PC-3 (cell line): ENCODE data around the gene SNIP1. TPM values are rescaled to one million over a fixed set of nuclear protein-coding genes. Genes with fewer than 3 reads are reported as not detected.

ENCODE experiments used
- ATAC-seq: fragments of 200-7000 bp; cut with Tn5 transposase; 2 replicates; pipeline ENCODE4 v1.9.1; 2020; ENCODE audit warnings: mild to moderate bottlenecking, moderate library complexity
- BruUV-seq: library from RNA; stranded (reverse); fragments of 400-500 nt; replicated peaks from 2 replicates; lab custom pipeline; 2021; lab: Mats Ljungman, UMichigan
- CTCF ChIA-PET: fragments of 300-600 bp; sonication (Branson Sonifier 250); formaldehyde crosslinking; loops from one replicate; lab custom pipeline; 2022; ENCODE audit warnings: antibody characterized with exemption; lab: Charles Lee
- POLR2A ChIA-PET: fragments of 300-600 bp; sonication (Branson Sonifier 250); formaldehyde crosslinking; loops from one replicate; lab custom pipeline; 2022; ENCODE audit warnings: antibody characterized with exemption; ENCODE audit not compliant: unreplicated experiment; lab: Charles Lee
- DNase-seq: peaks from one replicate; pipeline ENCODE4 v3.0.0-alpha.2; 2015
- H2AFZ ChIP-seq: fragments of 300-600 bp; sonication (generic); 2 replicates; pipeline ENCODE4 v1.6.0; 2016; ENCODE audit warnings: antibody characterized with exemption, low read length
- H3F3A ChIP-seq: fragments of 300-600 bp; sonication (generic); one replicate; pipeline ENCODE4 v1.6.0; 2017; ENCODE audit warnings: antibody characterized with exemption, low read length, control low read depth, mild to moderate bottlenecking; ENCODE audit not compliant: unreplicated experiment
- H3K27ac ChIP-seq: fragments of 300-600 bp; sonication (generic); 2 replicates; pipeline ENCODE4 v1.5.1; 2016; ENCODE audit warnings: mild to moderate bottlenecking, low read length
- H3K27me3 ChIP-seq: fragments of 300-600 bp; sonication (generic); 2 replicates; pipeline ENCODE4 v1.6.1; 2016; ENCODE audit warnings: low read length, mixed read lengths
- H3K36me3 ChIP-seq: fragments of 300-600 bp; sonication (generic); 2 replicates; pipeline ENCODE4 v1.6.1; 2016; ENCODE audit warnings: low read depth, mixed run types, low read length, mixed read lengths
- H3K4me1 ChIP-seq: fragments of 300-600 bp; sonication (generic); 2 replicates; pipeline ENCODE4 v1.5.1; 2016; ENCODE audit warnings: low read length; ENCODE audit not compliant: insufficient read depth
- H3K4me2 ChIP-seq: fragments of 300-600 bp; sonication (generic); 2 replicates; pipeline ENCODE4 v1.6.0; 2016; ENCODE audit warnings: low read length
- H3K4me3 ChIP-seq: fragments of 300-600 bp; sonication (generic); 2 replicates; pipeline ENCODE4 v1.5.1; 2016; ENCODE audit warnings: mild to moderate bottlenecking, low read length, mixed read lengths
- H3K79me2 ChIP-seq: fragments of 300-600 bp; sonication (generic); 2 replicates; pipeline ENCODE4 v1.6.1; 2017; ENCODE audit warnings: low read length, mixed read lengths
- H3K9ac ChIP-seq: fragments of 300-600 bp; sonication (generic); 2 replicates; pipeline ENCODE4 v1.6.0; 2016; ENCODE audit warnings: mild to moderate bottlenecking, low read length
- H3K9me2 ChIP-seq: fragments of 300-600 bp; sonication (generic); replicated peaks from 2 replicates; pipeline ENCODE4 v1.6.1; 2016; ENCODE audit warnings: mixed run types, low read length, mixed read lengths
- H3K9me3 ChIP-seq: fragments of 300-600 bp; sonication (generic); 2 replicates; pipeline ENCODE4 v1.6.1; 2016; ENCODE audit warnings: low read length, mixed read lengths
- H4K20me1 ChIP-seq: fragments of 300-600 bp; sonication (generic); 2 replicates; pipeline ENCODE4 v1.6.1; 2016; ENCODE audit warnings: low read length, mixed read lengths
- CTCF ChIP-seq: fragments of 300-600 bp; sonication (generic); conservative IDR thresholded peaks from 2 replicates; pipeline ENCODE4 v1.5.1; 2017; ENCODE audit warnings: antibody characterized with exemption, low read depth, mild to moderate bottlenecking, low read length
- EZH2 ChIP-seq: fragments of 300-600 bp; sonication (generic); IDR thresholded peaks from one replicate; pipeline ENCODE4 v1.6.1; 2017; ENCODE audit warnings: antibody characterized with exemption, mild to moderate bottlenecking, low read length; ENCODE audit not compliant: unreplicated experiment
- EZH2phosphoT487 ChIP-seq: fragments of 300-600 bp; sonication (generic); IDR thresholded peaks from 2 replicates; pipeline ENCODE4 v1.6.1; 2018; ENCODE audit warnings: mild to moderate bottlenecking, antibody characterized with exemption, low read length, borderline replicate concordance
- intact Hi-C: fragments of 100-400 bp; cut with micrococcal nuclease; formaldehyde crosslinking; loops from 2 replicates; pipeline ENCODE4 v1.9.0; 2023
- total RNA-seq: library from RNA; depleted of rRNA; stranded (reverse); fragments of >200 nt; gene quantifications from 2 replicates; pipeline ENCODE4 v1.2.3, GENCODE V29; 2014

SNIP1 gene
- total RNA-seq, 1 experiment from 2014 or later: 23.1 TPM

DNA sequence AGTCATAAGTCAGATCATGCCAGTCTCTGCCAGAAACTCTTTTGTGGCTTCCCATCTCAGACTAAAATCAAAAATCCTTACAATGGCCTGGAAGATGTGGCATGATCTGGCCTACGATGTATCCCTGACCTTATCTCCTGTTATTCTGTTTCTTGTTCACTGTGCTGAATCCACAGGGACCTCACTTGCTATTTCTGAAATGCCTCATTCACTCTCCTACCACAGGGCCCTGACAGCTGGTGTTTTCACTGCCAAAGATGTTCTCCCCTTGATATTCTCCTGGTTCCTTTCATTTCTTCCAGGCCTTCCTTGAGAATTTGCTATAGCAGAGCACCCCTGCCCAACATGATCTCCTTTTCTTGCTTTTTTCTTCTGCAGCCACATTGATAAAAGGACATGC lies 4.3 kb upstream of the SNIP1 start:
- ChIA-PET CTCF (no interaction called here), POLR2A (no interaction called here)
- no peaks in the 10 kb centered on the region for H3F3A ChIP-seq
- H3K4me1 ChIP-seq: peaks cover 4% of the 10 kb centered on the region; the same call in 1 of the 2 replicates
- no peaks in the 10 kb centered on the region for H3K27me3 ChIP-seq
- no peaks in the 10 kb centered on the region for H3K9me3 ChIP-seq
- no peak overlapping the region for H3K27ac ChIP-seq
- H3K9me2 ChIP-seq: no peaks in the 10 kb centered on the region
- no TSS peak for BruUV-seq
- TF ChIP-seq EZH2phosphoT487 (no peak), EZH2 (no peak), CTCF (no peak)
- no peak overlapping the region for H2AFZ ChIP-seq
- peaks cover 3% of the 10 kb centered on the region for H4K20me1 ChIP-seq
- intact Hi-C loops: no loop called here
- H3K4me3 ChIP-seq: no peak overlapping the region
- no peaks in the 10 kb centered on the region for H3K36me3 ChIP-seq
- no peak for ATAC-seq
- no peak overlapping the region for H3K9ac ChIP-seq
- DNase-seq: no peak
- peaks cover 8% of the 10 kb centered on the region for H3K79me2 ChIP-seq
- no peak overlapping the region for H3K4me2 ChIP-seq

DNA sequence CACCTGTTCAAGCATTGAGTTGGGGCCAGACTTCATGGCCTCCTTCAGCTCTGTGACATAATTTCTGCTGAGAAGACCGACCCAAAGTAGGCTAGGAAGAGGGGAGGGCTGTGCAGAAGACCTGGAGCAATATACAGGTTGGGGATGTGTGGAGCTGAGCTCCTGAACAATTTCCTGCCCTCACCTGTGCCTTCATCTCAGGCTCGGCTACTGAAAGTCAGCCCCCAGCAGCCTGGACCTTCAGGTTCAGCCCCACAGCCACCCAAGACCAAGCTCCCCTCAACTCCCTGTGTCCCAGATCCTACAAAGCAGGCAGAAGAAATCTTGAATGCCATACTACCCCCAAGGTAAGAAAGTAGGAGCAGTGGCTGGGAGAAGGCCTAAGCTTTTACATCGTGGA lies 3.3 kb upstream of the SNIP1 start:
- POLR2A ChIA-PET: no interaction called here
- Histone ChIP-seq H3K79me2 (peaks cover 18% of the 10 kb centered on the region), H2AFZ (no peak overlapping the region), H3K27ac (no peak overlapping the region), H3K4me2 (no peak overlapping the region), H3K9ac (no peak overlapping the region), H3K9me2 (no peaks in the 10 kb centered on the region), H3K4me1 (peaks cover 14% of the 10 kb centered on the region), H3K4me3 (no peak overlapping the region), H3K36me3 (peaks cover 2% of the 10 kb centered on the region; the same call in 1 of the 2 replicates), H4K20me1 (peaks cover 7% of the 10 kb centered on the region), H3K27me3 (no peaks in the 10 kb centered on the region), H3K9me3 (no peaks in the 10 kb centered on the region), H3F3A (no peaks in the 10 kb centered on the region)
- BruUV-seq: no TSS peak
- CTCF ChIA-PET: no interaction called here
- TF ChIP-seq EZH2phosphoT487 (no peak), EZH2 (no peak), CTCF (no peak)
- ATAC-seq: no peak
- DNase-seq: no peak
- intact Hi-C loops: no loop called here

- ATAC-seq: peak; percentile 42
- intact Hi-C loops: no loop called here
- no peaks in the 10 kb centered on the region for H3K9me2 ChIP-seq
- no peaks in the 10 kb centered on the region for H3F3A ChIP-seq
- H3K4me1 ChIP-seq: peaks cover 16% of the 10 kb centered on the region
- peak within 1 kb of the TSS; percentile 80 for H2AFZ ChIP-seq
- BruUV-seq: no TSS peak
- TF ChIP-seq CTCF (no peak), EZH2 (no peak), EZH2phosphoT487 (no peak)
- H3K27me3 ChIP-seq: no peaks in the 10 kb centered on the region
- H3K9ac ChIP-seq: no peak within 1 kb of the TSS
- DNase-seq: peak; percentile 34
- CTCF ChIA-PET: no interaction called here
- no peak within 1 kb of the TSS for H3K4me3 ChIP-seq
- H3K27ac ChIP-seq: no peak within 1 kb of the TSS
- peaks cover 7% of the 10 kb centered on the region for H4K20me1 ChIP-seq
- peaks cover 6% of the 10 kb centered on the region for H3K36me3 ChIP-seq
- H3K4me2 ChIP-seq: peak within 1 kb of the TSS; percentile 22; the same call in 1 of the 2 replicates
- POLR2A ChIA-PET: interaction anchor here (0.6 kb wide), 1 partner anchor 104 kb away, joined by 3 read pairs; no protein-coding TSS in a partner anchor
- H3K79me2 ChIP-seq: peaks cover 24% of the 10 kb centered on the region
- no peaks in the 10 kb centered on the region for H3K9me3 ChIP-seq
Measured at GRCh38 chr1:37556712-37557196, 2.7 kb upstream of the SNIP1 start, which contains the start of gene DNALI1. DNALI1 (plus strand) TSS chr1:37556940; CDS start chr1:37556995, 55 bp downstream.
